GM12878 (cell line): ENCODE results near the gene ZNF618.

Experiments
- CHD4 ChIP-seq: fragments of 200-600 bp; sonication (generic); IDR thresholded peaks from 2 replicates; pipeline ENCODE4 v1.6.1; 2016; ENCODE audit warnings: mild to moderate bottlenecking
- CTCF ChIP-seq, 3 experiments: IDR thresholded peaks in 2 of 3; conservative IDR thresholded peaks in 1 of 3; 2 replicates each; pipeline ENCODE4 v1.5.1; 2011; ENCODE audit warnings: low read depth in 3 of 3, low read length in 3 of 3, mild to moderate bottlenecking in 3 of 3, control low read depth in 2 of 3, moderate library complexity in 2 of 3, inconsistent platforms in 1 of 3, mixed read lengths in 1 of 3; ENCODE audit not compliant: control insufficient read depth in 2 of 3, insufficient read depth in 1 of 3; ENCODE audit errors: extremely low read depth in 1 of 3
- HDAC6 ChIP-seq: fragments of 200-600 bp; sonication (generic); IDR thresholded peaks from one replicate; pipeline ENCODE4 v1.8.0; 2017; ENCODE audit warnings: antibody characterized with exemption; ENCODE audit not compliant: unreplicated experiment
- MAX ChIP-seq: IDR thresholded peaks from 2 replicates; pipeline ENCODE4 v1.6.1; 2012; ENCODE audit warnings: low read depth, low read length, improper control_type of control experiment
- NR2C2 ChIP-seq: IDR thresholded peaks from 2 replicates; pipeline ENCODE4 v1.6.1; 2011; ENCODE audit warnings: borderline replicate concordance, low read depth; ENCODE audit not compliant: control insufficient read depth, insufficient read length
- NRF1 ChIP-seq: conservative IDR thresholded peaks from 2 replicates; pipeline ENCODE4 v1.6.1; 2011; ENCODE audit warnings: mild to moderate bottlenecking, low read depth, low read length, improper control_type of control experiment
- RFX5 ChIP-seq: IDR thresholded peaks from 2 replicates; pipeline ENCODE4 v1.6.1; 2011; ENCODE audit warnings: low read depth, low read length, improper control_type of control experiment
- SMARCA5 ChIP-seq: fragments of 450-650 bp; IDR thresholded peaks from 2 replicates; pipeline ENCODE4 v1.6.1; 2017; ENCODE audit warnings: mild to moderate bottlenecking
- STAT3 ChIP-seq: IDR thresholded peaks from 2 replicates; pipeline ENCODE4 v1.6.1; 2011; ENCODE audit warnings: low read depth, low read length, improper control_type of control experiment
- SUZ12 ChIP-seq: fragments of 200-600 bp; sonication (generic); IDR thresholded peaks from one replicate; pipeline ENCODE4 v1.6.1; 2018; ENCODE audit warnings: antibody characterized with exemption, mild to moderate bottlenecking; ENCODE audit not compliant: unreplicated experiment

GRCh38 chr9:113879318-113879717, 3.2 kb downstream of the ZNF618 start:
- TF ChIP-seq STAT3 (no peak), HDAC6 (no peak), NRF1 (no peak), CTCF (IDR thresholded peaks at IDR 0.05 in 2 of 3, conservative IDR thresholded peaks at IDR 0.05 in 1 of 3; ENCODE audit: control insufficient read depth in 2 of 3, extremely low read depth in 1 of 3, insufficient read depth in 1 of 3, low read depth in 3 of 3, low read length in 3 of 3) (no peak), SUZ12 (no peak), MAX (no peak), CHD4 (no peak), RFX5 (no peak), SMARCA5 (no peak), NR2C2 (no peak)
